Activated T-helper 1 cell treated with anti-CD3 and anti-CD28 coated beads, Interleukin-2, amount 50 U/mL, for 16 hours (primary cell): ENCODE measurements around the gene ARHGAP21.

Experiments used
- DNase-seq, 2 donors: peaks; one replicate each; pipeline ENCODE4 v3.0.0-alpha.2; 2020; ENCODE audit warnings: low read depth in 1 of 2, low spot score in 1 of 2

ARHGAP21 gene

DNA sequence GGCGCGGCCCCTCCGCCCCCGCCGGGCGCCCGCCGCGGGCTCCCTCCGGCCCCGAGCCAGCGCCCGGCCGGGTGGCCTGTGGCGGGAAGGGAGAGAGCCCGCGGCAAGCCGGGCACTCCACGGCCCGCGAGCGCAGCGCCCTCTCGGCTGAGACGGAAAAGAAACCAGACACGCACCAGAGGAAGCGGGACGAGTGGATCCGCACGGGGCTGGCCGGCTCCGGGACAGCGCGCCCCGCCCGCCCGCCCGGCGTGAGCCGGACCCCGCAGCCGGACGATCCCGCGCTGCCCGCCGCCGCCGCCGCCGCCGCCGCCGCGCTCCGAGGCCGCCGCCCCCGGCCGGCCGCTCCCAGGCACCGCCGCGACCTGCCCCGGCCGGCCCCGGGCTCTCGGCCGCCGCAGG, 300 bp downstream of the ARHGAP21 start:
- DNase-seq: peak in 1 of 2 donors; percentile 8

DNA sequence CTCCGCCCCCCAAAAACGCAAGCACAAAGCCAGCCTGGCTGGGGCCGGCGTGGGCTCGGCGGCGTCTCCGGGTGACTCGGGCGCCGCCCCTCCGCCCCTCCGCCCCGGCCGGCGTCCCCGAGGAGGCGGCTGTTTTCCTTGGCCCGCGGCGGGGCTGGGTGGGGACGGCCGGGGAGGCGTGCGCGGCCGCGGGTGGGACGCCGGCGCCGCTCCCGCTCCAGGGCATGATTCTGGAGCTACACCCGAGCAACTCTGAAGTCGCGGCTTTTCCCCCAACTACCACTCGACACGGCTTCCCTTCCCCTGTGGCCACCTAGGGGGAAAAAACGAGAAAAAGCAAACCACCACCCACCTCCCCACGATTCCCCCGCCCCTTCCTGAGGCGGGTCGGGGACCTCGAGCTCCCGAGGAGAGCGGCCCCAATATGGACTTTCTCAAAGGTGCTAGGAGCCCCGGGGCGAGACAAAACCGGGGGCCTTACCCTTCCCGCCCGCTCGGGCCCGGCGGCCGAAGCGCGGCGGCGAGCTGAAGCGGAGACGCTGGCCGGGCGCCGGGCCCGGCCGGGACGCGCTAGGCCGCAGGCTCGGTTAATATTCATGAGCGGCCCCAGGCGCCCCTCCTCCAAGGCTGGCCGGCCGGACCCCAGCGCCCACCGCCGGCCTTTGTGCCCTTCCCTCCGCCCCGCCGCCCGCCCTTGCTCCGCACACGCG, 856 bp downstream of the ARHGAP21 start:
- peak; percentile 19 to 22 for DNase-seq

DNA sequence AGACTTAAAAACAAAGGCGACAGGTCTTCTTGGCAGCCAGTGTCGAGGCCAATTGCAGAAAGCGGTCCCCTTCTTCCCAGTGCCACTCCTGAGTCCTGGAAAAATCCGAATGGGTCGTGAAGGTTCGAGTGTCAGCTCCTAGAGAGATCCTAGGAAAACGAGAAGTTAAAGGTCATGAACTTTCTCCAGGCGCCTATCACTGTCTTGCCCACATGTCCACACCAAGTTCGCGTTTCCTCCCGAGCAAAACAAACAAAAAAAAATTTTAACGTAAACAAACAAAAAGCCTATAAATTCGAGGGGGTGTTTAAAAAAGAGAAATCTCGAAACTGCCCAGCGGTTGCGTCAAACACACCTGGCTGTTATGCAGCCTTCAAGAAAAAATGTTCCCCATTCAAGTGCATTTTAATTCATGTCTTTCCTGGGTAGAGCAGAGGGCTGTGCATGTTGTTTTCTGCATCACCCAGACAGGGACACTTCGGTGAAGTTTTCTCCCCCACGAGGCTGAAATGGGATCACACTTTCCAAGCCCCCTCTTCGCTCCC, 1.5 kb downstream of the ARHGAP21 start:
- no peak for DNase-seq

DNA sequence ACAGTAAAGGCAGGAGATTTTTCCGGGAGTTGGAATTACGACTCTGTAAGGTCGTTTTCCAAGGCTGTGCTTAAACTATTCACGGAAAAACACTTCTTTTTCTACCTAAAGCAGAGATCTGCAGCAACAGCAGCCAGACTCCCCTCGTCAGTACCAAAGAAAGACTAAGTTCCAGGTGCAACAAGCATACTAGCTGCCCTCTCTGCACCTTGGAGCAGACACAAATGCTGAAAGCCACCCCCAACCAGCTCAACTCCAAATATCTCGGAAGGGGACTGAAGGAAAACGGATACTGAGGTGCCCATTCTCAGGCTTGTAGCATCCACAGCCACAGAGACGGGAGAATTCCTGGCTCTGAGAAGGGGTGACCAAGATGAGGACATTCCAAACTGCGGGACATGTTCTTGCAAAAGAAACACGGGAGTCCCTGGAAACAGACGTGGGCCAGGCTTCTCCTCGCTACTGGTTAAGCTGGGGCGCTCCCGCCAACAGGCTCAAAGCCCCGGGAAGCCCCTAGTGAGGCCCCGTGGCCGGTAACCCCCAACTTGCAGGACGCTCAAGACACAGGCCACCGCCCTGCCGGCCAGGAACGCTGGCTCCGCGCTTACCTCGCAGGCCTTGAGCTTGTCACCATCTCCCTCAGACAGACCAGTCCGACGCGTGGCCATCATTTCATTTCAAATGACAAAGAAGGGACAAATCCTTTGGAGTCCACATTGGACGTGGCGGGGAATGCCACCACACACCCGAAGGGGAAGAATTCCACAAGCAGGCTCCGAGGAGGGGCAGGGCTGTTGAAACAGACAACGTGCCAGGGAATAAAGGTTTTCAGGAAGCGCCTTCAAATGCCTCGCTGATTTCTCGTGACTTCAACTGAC, 2.2 kb downstream of the ARHGAP21 start:
- no peak for DNase-seq

DNA sequence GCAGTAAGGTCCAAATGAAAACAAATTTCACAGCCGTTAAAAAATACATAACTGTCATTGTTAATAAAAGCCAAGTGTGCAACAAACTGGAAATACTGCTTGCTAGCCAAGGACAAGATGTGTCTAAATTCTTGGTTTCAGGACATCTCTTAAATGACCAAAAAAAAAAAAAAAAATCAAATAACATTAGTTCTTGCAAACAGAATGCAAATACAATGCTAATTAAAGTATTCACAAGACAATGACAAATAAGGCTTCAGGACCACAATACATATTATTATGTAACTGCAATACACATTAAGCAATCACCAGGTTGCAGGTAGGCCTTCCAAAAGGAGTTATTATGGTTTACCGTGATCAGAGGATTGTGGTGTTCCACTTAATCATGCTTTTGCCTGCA, 3.6 kb downstream of the ARHGAP21 start:
- no peak for DNase-seq

DNA sequence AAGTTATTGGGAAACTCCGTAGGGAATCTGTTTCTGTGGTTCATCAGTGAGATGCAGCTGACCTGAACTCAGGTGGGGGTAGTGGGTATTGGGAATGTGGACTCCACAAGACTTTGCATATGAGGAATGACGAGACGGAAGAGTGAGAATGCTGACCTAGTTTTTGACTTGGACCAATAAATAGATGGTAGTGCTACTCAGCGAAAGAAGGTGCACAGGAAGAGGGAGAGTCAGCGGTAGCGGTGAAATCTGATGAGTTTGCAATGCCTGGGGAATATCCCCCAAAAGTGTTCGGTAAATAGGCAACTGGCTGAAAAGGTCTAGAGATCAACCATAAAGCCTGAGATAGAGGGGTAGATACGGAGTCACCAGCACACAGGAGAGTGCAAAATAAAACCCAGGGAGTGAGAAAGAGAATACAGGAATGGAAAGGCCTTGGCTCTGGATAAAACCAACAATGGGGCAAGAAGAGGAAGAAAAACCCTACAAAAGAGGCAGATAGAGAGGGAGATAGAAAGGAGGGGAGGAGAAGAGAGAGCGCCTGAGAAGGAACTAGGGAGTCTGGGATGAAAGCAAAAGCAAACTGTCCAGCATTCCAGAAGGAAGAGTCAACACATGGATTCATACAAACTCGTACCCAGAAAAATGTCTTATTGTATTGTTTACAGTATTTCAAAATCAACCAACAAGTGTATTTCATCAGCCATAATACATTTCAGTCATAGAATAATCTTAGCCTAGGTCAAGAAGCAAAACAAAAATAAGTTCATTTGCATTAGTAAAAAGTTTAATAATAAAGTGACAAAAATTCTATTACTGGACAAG, 5.4 kb downstream of the ARHGAP21 start:
- DNase-seq: no peak

DNA sequence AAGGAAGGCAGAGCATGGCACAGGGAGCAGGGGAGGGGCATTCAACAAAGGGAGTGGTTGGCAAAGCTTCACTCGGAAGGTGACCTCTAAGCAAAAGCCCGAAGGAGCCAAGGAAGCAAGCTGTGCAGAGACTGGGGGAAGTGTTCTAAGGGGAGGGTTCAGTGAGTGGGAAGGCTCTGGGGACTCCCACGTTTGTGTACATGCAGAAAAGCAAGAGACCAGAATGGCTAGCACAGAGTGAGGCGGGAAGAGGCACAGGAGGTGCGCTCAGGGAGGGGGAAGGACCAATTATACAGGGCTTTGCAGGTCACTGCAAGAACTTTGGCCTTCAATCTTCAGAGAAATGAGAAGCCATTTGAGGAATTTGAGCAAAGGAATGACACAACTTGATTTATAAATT, 7.4 kb downstream of the ARHGAP21 start:
- no peak for DNase-seq

DNA sequence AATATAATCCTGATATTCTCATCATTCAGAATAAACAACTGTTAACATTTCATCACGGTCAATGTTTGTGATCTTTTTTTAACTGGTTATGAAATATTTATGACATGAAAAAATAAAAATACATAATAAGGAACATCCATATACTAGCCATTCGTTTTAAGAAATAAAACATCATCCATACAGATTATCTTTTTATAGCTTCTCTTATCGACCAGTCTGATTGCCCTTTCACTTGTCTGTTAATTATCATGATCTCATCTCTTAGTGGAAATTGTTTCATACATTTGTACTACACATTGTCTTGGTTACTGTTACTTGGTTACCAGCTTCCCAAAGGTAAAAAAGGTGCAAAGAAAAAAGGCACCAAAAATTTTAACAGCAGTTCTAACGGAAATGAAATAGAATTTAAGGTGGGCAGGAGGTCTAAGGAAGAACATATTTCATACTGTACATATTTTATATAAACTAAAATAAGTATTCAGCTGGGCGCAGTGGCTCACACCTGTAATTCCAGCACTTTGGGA, 8.4 kb downstream of the ARHGAP21 start:
- no peak for DNase-seq

DNA sequence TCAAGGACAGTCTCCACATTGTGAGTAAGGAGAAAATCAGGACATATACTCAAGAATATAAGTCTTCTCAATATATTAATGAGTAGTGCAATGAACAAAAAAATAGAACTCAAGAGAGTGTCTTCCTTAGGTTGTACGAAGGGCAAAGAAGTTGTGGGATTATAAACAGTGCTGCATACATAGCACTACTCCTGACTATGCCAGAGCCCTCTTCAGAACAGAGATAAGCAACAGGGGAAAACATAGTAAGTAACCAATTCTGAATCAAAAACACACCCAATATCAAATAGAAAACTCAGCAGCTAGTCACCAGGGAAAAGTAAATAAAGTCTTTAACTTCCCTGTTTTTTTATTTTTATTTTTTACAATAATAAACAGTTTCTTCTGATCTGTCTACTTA, 10.6 kb downstream of the ARHGAP21 start:
- no peak for DNase-seq

DNA sequence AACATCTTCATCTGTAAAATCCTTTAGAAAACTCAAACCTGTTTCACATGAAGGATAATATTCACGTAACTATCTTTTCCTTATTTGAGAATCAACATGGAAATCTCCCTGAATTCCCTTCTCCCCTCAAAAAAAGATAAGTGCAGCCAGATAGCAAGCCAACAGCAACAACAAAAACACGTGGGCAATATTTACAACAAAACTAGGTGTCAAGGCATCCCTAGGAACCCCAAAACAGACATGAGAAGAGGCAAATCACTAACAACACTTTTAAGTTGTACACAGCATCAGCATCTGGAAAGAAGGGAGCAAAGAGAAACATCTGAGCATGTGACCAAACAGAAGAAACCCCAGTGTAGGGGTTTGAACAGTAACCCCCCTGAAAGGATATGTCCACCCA, 12.2 kb downstream of the ARHGAP21 start:
- DNase-seq: no peak

DNA sequence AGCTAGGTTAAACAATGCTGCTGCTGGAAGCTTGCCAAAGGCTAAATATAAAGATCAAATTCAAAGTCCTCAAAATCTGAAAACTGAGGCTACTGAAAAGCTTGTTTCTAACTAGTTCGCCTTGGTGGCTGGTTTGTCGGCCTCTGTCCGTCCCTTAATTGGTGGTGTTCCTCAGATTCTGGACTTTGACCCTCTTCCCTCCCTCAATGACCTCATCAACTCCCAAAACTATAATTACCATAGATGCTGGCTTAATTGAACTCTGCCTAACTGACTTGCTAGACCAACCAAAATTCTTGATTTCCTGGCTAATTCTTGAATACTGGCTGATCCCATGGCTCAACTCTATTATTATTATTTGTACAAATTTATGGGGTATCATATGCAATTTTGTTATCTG, 15.6 kb downstream of the ARHGAP21 start:
- no peak for DNase-seq

DNA sequence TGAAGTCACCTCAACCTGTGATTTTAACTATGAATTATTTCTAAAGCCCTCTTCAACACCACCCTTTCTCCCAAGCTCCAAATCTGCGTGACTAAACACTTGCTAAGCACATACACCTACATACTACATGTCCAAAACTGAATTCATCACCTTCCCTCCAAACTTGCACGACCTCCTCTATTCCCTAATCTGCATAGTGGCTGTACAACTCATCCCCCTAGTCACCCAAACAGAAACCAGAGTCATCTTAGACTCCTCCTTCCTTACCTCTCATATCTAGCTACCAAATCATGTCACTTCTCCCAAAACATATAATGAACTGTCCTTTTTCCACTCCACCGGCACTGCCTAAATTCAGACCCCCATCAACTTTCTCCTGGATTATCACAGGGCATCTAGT, 16.2 kb downstream of the ARHGAP21 start:
- DNase-seq: no peak

DNA sequence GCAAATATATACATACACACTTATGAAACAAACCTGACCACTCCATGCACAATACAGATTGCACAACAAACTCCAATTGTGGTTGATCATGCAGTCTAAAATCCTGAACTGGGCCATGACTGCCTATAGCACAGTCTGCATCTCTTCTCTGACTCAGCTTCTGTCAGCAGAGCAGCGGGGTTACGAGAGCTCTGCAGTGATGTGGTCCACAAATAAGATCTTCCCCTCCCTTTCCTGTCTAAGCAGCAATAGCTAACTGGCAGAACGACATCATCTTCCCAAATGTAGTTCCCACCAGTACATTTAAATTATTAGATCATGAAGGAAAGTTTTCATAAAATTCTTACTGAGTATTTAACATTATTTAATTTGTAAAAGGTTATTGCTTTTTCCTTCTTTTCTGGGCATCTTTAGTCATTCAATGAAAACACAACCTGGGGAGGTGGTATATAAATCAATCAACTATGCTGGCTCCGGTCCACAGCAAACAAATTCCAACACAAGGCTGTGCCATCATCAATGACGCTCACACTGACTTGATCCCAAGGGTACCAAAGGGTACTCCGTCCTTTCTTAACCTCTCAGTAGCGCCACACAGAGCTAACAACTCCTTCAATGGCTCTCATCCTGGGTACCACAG, 17.1 kb downstream of the ARHGAP21 start:
- DNase-seq: no peak

DNA sequence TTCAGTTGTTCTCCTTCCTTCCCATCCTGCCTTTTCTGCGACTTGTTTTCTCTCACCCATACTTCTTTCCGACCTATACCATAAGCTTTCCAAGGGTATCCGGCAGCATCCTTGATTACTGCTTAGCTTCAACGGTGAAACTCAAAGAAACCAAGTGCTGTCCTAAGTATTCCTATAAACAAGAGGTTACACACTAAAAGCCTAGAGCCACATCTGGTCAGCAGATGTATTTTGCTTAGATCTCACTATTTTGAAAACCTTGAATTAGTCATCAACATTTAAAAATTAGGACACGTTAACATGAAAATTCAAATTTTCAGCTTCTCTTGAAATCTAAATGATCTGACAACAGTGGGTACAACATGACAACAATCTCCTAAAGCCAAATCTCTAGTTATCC, 20.0 kb downstream of the ARHGAP21 start:
- DNase-seq: no peak

DNA sequence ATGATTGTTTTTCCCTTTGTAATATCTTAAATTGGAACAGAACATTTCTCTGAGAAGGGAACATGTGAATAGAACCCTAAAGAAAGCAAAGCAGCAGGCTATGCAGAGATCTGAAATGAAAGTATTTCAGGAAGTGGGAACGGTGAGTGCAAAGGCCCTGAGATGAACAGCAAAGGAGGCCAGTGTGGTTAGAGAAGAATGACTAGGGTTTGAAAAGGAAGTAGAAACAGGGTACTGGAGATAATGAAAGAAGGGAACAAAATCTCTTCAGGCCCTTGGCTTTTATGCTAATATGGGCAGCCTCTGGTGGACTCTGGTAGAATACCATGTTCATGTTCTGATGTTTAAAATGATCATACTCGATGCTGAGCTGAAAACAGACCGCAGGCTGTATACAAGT, 22.2 kb downstream of the ARHGAP21 start:
- no peak for DNase-seq

DNA sequence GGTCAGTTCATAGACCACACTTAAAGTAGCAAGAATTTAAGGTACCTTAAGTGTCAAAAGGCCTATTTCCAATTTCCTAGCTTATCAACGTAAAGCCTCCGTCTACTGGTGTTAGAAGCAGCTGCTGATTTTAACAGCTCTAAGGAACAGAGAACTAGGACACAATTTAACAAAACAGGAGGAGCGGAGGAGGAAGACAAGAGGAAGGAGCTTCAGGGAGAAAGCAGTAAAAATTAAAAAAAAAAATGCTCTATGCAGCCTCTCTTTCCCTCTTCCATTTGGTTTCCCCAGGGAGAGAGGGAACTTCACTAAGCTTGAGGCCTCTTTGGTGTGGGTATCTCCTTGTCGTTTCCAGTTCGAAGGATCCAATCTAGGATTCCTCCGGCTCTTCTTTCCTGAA, 22.7 kb downstream of the ARHGAP21 start:
- DNase-seq: no peak

DNA sequence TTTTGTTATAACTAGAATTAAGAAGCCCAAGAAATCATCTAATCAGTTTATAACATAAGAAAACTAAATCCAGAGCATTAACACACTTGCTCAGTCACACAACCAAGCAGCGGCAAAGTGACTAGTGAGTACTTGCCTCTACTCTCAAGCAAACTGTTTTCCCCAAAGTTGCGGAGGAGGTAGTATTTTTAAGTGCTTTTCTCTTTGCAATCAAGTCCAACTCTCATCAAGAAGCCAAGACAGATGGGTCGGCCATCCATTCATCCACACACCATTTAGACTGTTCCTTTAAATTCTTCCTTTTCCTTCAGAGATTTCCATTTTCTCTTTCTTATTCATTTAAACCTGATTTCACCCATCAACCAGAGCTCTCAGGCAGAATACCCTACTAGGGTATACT, 25.4 kb downstream of the ARHGAP21 start:
- no peak for DNase-seq

DNA sequence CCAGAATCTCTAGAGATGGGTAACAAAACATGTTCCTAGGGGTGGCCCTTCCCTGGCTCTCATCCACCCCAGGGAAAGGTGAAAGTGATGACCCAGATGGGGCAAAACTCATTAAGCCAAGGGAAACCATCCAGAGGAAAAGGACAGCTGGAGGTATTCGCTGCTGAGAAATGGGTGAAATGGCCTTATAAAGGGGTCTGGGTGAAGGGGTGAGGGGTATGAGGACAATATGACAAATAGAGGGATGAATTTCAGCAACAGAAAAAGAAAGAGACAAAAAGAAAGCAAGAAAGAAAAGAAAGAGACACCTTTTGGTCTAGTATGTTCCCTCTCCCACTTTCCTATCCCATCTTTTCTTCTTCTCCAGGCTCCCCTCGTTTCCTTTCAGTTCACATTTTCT, 26.6 kb downstream of the ARHGAP21 start:
- no peak for DNase-seq

DNA sequence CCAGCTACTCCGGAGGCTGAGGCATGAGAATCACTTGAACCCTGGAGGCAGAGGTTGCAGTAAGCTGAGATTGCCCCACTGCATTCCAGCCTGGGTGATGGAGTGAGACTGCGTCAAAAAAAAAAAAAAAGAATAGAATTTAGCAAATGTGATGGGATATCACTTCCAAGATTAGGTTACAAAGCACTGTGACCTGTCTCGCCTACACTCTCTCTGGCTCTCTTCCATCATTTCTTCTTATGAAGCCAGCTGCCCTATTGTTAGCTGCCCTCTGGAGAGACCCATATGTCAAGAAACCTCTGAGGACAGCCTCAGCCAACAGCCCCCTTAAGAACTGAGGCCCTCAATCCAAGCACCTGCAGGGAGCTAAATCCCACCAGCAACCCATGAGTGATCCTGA, 28.2 kb downstream of the ARHGAP21 start:
- no peak for DNase-seq

DNA sequence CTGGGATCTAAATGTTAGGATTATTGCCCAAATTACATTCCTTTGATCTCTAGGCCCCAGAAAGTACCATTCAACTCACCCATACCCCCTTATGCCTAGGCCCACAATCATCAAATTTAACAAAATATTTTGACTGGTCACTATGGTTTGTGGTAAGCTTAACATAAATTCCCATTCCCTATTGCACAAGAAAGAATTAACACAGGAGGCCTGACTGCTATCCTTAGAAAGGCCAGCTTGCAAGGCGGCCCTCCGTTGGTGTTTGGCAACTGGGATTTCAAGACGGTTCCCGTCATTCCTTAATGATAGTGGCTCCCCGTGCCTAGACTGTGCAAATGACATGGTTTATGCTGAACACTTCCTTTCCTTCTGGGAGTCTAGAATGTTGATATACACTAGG, 29.6 kb downstream of the ARHGAP21 start:
- DNase-seq: no peak
